H9 (cell line): Measurements from ENCODE around the gene TRPM3. TPM values are rescaled to one million over a fixed set of nuclear protein-coding genes. Genes with fewer than 3 reads are reported as not detected.

Experiments used
- DNase-seq: peaks from one replicate; pipeline ENCODE4 v3.0.0-alpha.2; 2017
- H2AFZ ChIP-seq: one replicate; pipeline ENCODE4 v1.6.1; 2013; ENCODE audit warnings: mild to moderate bottlenecking, low read length, control low read depth, moderate library complexity
- H2AK5ac ChIP-seq: 2 replicates; pipeline ENCODE4 v1.6.1; 2013; ENCODE audit warnings: low read length, control low read depth, mixed read lengths; ENCODE audit not compliant: insufficient read length
- H2BK120ac ChIP-seq: one replicate; pipeline ENCODE4 v1.6.1; 2013; ENCODE audit warnings: low read depth, mild to moderate bottlenecking, low read length, control low read depth, inconsistent platforms; ENCODE audit not compliant: poor library complexity, severe bottlenecking
- H2BK12ac ChIP-seq: 2 replicates; pipeline ENCODE4 v1.6.1; 2013; ENCODE audit warnings: low read length, control low read depth, mixed read lengths, low read depth; ENCODE audit not compliant: insufficient read length
- H2BK15ac ChIP-seq: 2 replicates; pipeline ENCODE4 v1.6.1; 2013; ENCODE audit warnings: low read depth, low read length, control low read depth
- H2BK20ac ChIP-seq: one replicate; pipeline ENCODE4 v1.6.1; 2013; ENCODE audit warnings: low read depth, mild to moderate bottlenecking, low read length, control low read depth, inconsistent platforms; ENCODE audit not compliant: poor library complexity, severe bottlenecking
- H2BK5ac ChIP-seq: 2 replicates; pipeline ENCODE4 v1.6.1; 2013; ENCODE audit warnings: low read length, control low read depth, mixed read lengths; ENCODE audit not compliant: insufficient read length
- H3K14ac ChIP-seq: 2 replicates; pipeline ENCODE4 v1.6.1; 2013; ENCODE audit warnings: low read length, control low read depth; ENCODE audit not compliant: insufficient read depth
- H3K18ac ChIP-seq: 2 replicates; pipeline ENCODE4 v1.6.1; 2013; ENCODE audit warnings: low read depth, mild to moderate bottlenecking, mixed read lengths, low read length, control low read depth; ENCODE audit not compliant: insufficient read length
- H3K23ac ChIP-seq: 2 replicates; pipeline ENCODE4 v1.6.1; 2013; ENCODE audit warnings: low read length, control low read depth, mixed read lengths, low read depth; ENCODE audit not compliant: insufficient read length
- H3K23me2 ChIP-seq: 2 replicates; pipeline ENCODE4 v1.6.1; 2013; ENCODE audit warnings: low read depth, mild to moderate bottlenecking, mixed read lengths, low read length, control low read depth; ENCODE audit not compliant: insufficient read length, poor library complexity, severe bottlenecking
- H3K27ac ChIP-seq: 2 replicates; pipeline ENCODE4 v1.5.1; 2013; ENCODE audit warnings: low read length, control low read depth, mixed read lengths, low read depth; ENCODE audit not compliant: insufficient read length
- H3K27me3 ChIP-seq: 2 replicates; pipeline ENCODE4 v1.6.1; 2013; ENCODE audit warnings: low read length, control low read depth, inconsistent platforms; ENCODE audit not compliant: insufficient read depth
- H3K4ac ChIP-seq: 2 replicates; pipeline ENCODE4 v1.6.1; 2013; ENCODE audit warnings: low read depth, mild to moderate bottlenecking, control low read depth, inconsistent platforms, low read length, moderate library complexity
- H3K4me1 ChIP-seq: 2 replicates; pipeline ENCODE4 v1.6.1; 2013; ENCODE audit warnings: low read length, control low read depth, inconsistent platforms; ENCODE audit not compliant: insufficient read depth
- H3K4me2 ChIP-seq: 2 replicates; pipeline ENCODE4 v1.6.1; 2013; ENCODE audit warnings: low read length, control low read depth, mixed read lengths; ENCODE audit not compliant: insufficient read length, insufficient read depth
- H3K56ac ChIP-seq: 2 replicates; pipeline ENCODE4 v1.6.1; 2013; ENCODE audit warnings: low read depth, mild to moderate bottlenecking, mixed read lengths, low read length, control low read depth; ENCODE audit not compliant: insufficient read length
- H3K79me1 ChIP-seq: 2 replicates; pipeline ENCODE4 v1.6.1; 2013; ENCODE audit warnings: low read depth, mild to moderate bottlenecking, moderate library complexity, low read length, control low read depth, inconsistent platforms; ENCODE audit not compliant: insufficient read depth, poor library complexity, severe bottlenecking
- H3K79me2 ChIP-seq: 2 replicates; pipeline ENCODE4 v1.6.1; 2013; ENCODE audit warnings: low read length, control low read depth, inconsistent platforms; ENCODE audit not compliant: insufficient read depth
- H3K9ac ChIP-seq: 2 replicates; pipeline ENCODE4 v1.6.1; 2013; ENCODE audit warnings: low read length, control low read depth, mixed read lengths; ENCODE audit not compliant: insufficient read length; ENCODE audit errors: extremely low read depth
- H3K9me3 ChIP-seq: one replicate; pipeline ENCODE4 v1.6.1; 2013; ENCODE audit warnings: low read depth, low read length, inconsistent platforms; ENCODE audit not compliant: control insufficient read depth
- H3T11ph ChIP-seq: one replicate; pipeline ENCODE4 v1.6.1; 2013; ENCODE audit warnings: mild to moderate bottlenecking, low read length, control low read depth, inconsistent platforms
- H4K20me1 ChIP-seq: one replicate; pipeline ENCODE4 v1.6.1; 2013; ENCODE audit not compliant: control insufficient read depth, insufficient read length, insufficient read depth
- H4K5ac ChIP-seq: 2 replicates; pipeline ENCODE4 v1.6.1; 2013; ENCODE audit warnings: low read depth, mild to moderate bottlenecking, mixed read lengths, low read length, control low read depth; ENCODE audit not compliant: insufficient read length
- H4K8ac ChIP-seq: replicated peaks from 2 replicates; pipeline ENCODE4 v1.6.1; 2013; ENCODE audit warnings: low read length, control low read depth, mixed read lengths, low read depth; ENCODE audit not compliant: insufficient read length
- H4K91ac ChIP-seq: 2 replicates; pipeline ENCODE4 v1.6.1; 2013; ENCODE audit warnings: low read depth, mild to moderate bottlenecking, moderate library complexity, mixed read lengths, low read length, control low read depth; ENCODE audit not compliant: insufficient read length
- H3K27ac Mint-ChIP-seq, 3 experiments: 2 replicates in 2 of 3; 3 replicates in 1 of 3; pipeline ENCODE4 v1.8.0; 2020 to 2021; ENCODE audit warnings: mixed read lengths in 3 of 3, mild to moderate bottlenecking in 1 of 3, moderate library complexity in 1 of 3
- H3K27me3 Mint-ChIP-seq: 2 replicates; pipeline ENCODE4 v1.8.0; 2021; ENCODE audit warnings: low read depth, mild to moderate bottlenecking, moderate library complexity, mixed read lengths
- H3K36me3 Mint-ChIP-seq, 3 experiments: 2 replicates in 2 of 3; 3 replicates in 1 of 3; pipeline ENCODE4 v1.8.0; 2020 to 2021; ENCODE audit warnings: low read depth in 3 of 3, mixed read lengths in 3 of 3; ENCODE audit not compliant: insufficient read depth in 1 of 3
- H3K4me1 Mint-ChIP-seq, 2 experiments: 2 replicates each; pipeline ENCODE4 v1.8.0; 2020; ENCODE audit warnings: mixed read lengths in 2 of 2
- H3K4me3 Mint-ChIP-seq, 2 experiments: 2 replicates in 1 of 2; 3 replicates in 1 of 2; pipeline ENCODE4 v1.8.0; 2020 to 2021; ENCODE audit warnings: mild to moderate bottlenecking in 2 of 2, mixed read lengths in 2 of 2, moderate library complexity in 1 of 2
- H3K9me3 Mint-ChIP-seq, 2 experiments: 2 replicates in 1 of 2; 3 replicates in 1 of 2; pipeline ENCODE4 v1.8.0; 2020; ENCODE audit warnings: mild to moderate bottlenecking in 2 of 2, mixed read lengths in 2 of 2, moderate library complexity in 1 of 2
- CTCF ChIP-seq: fragments of 200-600 bp; sonication (generic); conservative IDR thresholded peaks from 3 replicates; pipeline ENCODE4 v1.8.0; 2021; ENCODE audit warnings: antibody characterized with exemption, mild to moderate bottlenecking
- WGBS: extraction: QIAGEN DNeasy Blood & Tissue Kit; methylation state at CpG from one replicate; pipeline ENCODE4 v1.1.7; 2013; ENCODE audit warnings: missing lambda C conversion rate, low lambda C conversion rate, mixed read lengths; ENCODE audit not compliant: insufficient read length; ENCODE audit errors: extremely low coverage; 5-methylcytosine and 5-hydroxymethylcytosine counted together
- total RNA-seq: library from RNA; stranded (reverse); gene quantifications from 2 replicates; pipeline ENCODE4 v1.2.1, GENCODE V29; 2021

Gene TRPM3
- total RNA-seq, 1 experiment from 2014 or later: 10.3 TPM

- Mint-ChIP-seq H3K27me3 (no peaks in the 10 kb centered on the region), H3K36me3 (no peaks in the 10 kb centered on the region)
- no peak for TF ChIP-seq CTCF
Measured at GRCh38 chr9:70861376-70861775, 260.0 kb downstream of the TRPM3 start.

More at GRCh38 chr9:70861376-70861775, 260.0 kb downstream of the TRPM3 start:
- Histone ChIP-seq H3K4ac (no peak overlapping the region), H3K27me3 (no peaks in the 10 kb centered on the region), H3K79me2 (no peaks in the 10 kb centered on the region), H2BK15ac (no peak overlapping the region), H2BK5ac (no peak overlapping the region), H2BK12ac (no peak overlapping the region), H3K23ac (no peak overlapping the region), H4K5ac (no peak overlapping the region), H2AFZ (no peak overlapping the region), H3K4me1 (no peaks in the 10 kb centered on the region; the same call in 1 of the 2 replicates), H3K9ac (no peak overlapping the region), H3K9me3 (no peaks in the 10 kb centered on the region), H4K20me1 (no peaks in the 10 kb centered on the region), H3K56ac (no peak overlapping the region), H3K14ac (no peak overlapping the region), H4K91ac (no peak overlapping the region), H3T11ph (no peak overlapping the region), H3K18ac (no peak overlapping the region), H3K27ac (no peak overlapping the region), H2AK5ac (no peak overlapping the region), H3K23me2 (no peaks in the 10 kb centered on the region), H4K8ac (no peak overlapping the region), H2BK20ac (no peak overlapping the region), H2BK120ac (no peak overlapping the region), H3K4me2 (no peak overlapping the region), H3K79me1 (no peaks in the 10 kb centered on the region)
- Mint-ChIP-seq H3K4me3 (no peak overlapping the region), H3K27ac (no peak overlapping the region), H3K9me3 (no peaks in the 10 kb centered on the region), H3K4me1 (no peaks in the 10 kb centered on the region)
- DNase-seq: no peak
- WGBS: no CpG with 5 or more reads among the region's 3 CpGs
